ENCODE data around the gene ENOX1.

GRCh38 chr13:43785650-43786471, 911 bp downstream of the ENOX1 start:
- no peak for TF ChIP-seq CTCF (conservative IDR thresholded peaks at IDR 0.05)
- no peak for TF ChIP-seq EZH2 (IDR thresholded peaks at IDR 0.05; ENCODE audit: low read depth)
